HG02870 (cell line): ENCODE results near the gene AP3D1.
"Not testable (repeated sequence)": the region's sequence is repeated elsewhere in the genome, so short reads cannot be mapped to it uniquely, and the experiment has no call there.

ENCODE experiments used
- ATAC-seq: cut with Tn5 transposase; IDR thresholded peaks from one replicate; pipeline ENCODE4 v1.9.1; 2021; ENCODE audit warnings: mild to moderate bottlenecking, moderate library complexity; ENCODE audit not compliant: unreplicated experiment

AP3D1 gene

DNA sequence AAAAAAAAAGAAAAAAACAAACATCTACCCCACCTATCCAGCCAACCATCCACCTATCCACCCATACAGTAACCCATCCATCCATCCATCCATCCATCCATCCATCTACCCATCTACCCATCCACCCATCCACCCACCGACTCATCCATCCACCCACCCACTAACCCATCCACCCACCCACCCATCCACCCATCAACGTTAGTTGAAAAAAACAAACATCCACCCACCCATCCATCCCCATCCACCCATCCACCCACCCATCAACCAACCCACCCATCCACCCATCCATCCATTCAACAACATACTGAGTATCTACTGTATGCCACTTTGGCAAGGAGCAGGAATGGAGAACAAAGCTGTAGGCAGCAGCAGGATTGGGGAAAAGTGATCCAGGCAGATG lies 6.1 kb upstream of the AP3D1 start:
- no peak for ATAC-seq

DNA sequence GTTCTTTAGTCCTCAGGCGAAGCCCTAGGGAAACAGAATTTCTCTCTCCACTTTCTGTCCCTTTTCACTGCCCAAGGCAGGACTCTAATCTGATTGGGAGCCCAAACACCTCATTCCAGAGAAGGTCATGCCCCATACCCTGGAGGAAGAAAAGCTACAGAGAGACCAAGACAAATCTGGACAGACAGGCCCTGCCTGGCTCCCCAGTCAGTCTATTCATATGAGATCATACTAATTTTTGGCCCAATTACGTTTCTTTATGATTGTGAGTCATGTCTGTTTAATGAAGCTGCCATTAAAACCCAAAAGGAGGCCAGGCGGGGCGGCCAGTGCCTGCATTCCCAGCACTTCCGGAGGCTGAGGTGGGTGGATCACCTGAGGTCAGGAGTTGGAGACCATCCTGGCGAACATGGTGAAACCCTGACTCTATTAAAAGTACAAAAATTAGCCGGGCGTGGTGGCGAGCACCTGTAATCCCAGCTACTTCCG lies 3.3 kb upstream of the AP3D1 start:
- no peak for ATAC-seq

DNA sequence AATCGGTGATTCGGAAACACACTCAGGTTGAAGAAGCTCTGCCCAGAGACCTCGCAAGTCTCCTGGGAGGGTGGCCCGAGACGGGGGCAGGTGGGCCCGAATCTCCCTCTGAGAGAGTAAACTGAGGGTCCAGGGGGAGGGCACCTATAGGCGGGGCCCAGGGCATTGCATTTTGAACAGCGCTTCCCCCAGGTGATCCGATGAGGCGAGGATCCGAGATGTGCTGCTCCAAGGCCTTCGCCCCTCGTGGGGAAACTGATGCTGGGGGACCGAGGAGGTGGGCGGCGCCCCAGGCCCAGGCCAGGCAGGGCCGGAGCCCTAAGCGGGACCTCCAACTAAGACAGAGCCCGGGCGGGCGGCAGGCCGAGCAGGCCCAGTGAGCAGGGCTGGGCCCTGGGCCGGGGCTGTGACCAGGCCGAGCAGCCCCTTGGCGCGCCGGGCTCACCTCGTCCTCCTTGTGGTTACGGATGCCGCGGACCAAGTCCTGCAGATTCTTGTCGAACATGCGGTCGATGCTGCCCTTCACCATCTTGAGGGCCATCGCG lies 500 bp downstream of the AP3D1 start:
- no peak for ATAC-seq

DNA sequence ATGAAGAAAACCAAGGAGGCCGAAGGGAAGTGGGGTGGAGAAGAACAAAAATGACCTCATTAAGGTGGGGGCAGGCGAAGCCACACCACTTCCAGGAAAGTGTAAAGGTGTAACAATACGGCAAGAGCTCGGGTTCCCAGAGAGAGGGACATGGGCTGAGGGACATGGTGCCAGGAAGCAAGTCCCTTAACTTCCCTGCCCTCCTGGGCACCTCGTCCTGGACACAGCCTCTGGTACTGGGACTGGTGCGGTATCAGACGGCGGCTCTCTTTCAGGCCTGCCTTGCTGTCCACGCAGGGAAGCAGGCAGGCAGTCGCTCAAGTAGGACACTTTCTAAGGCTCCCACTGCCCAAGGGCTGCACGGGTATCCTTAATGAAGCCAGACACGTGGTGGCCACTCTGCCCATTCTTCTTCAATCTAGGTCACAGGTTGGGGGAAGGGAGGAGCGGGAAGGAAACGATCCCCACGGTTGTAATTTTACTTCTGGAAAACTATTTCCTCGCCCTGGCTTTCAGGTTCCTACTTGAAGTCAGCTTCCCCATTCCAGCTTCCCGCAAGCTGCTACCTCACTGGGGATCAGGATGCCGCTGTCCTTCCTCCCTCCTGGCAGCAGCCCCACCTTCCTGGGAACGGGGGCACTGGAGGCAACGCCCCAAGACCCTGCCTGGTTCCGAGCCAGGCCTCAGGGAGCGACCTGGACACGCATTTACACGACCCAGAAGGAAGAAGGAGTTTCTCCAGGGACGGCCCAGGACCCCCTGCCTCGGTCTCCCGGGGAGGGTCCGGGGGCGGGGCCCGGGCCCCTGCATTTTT lies 1.2 kb downstream of the AP3D1 start:
- no peak for ATAC-seq

DNA sequence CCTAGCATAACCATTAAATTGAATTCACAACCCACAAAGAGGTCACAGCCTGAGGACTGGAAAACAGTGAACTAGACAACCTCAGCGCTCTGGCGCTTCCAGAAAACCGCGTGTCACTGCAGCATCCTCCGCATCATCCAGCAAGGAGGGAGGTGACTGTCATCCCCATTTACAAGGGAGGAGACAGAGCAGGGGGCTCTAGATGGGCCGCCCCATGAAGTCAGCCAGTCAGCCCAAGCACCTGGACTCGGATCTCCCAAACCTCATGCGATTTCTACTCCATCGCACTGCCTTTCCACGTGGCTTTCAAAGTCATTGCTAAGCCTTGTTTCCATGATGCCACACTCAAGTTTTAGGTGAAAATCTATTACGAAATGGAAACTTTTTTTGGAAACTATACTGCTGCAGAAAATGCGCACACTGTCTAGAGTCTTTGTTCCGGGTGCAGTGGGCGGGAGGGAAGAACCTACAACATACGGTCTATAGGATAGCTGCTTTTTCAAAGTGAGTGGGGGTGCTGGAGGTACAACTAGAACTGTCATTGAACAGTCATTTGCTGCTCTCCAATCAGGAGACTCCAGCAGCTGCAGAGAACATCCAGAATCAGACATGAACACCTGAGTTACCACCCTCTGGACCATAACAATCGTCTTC lies 2.8 kb downstream of the AP3D1 start:
- no peak for ATAC-seq

DNA sequence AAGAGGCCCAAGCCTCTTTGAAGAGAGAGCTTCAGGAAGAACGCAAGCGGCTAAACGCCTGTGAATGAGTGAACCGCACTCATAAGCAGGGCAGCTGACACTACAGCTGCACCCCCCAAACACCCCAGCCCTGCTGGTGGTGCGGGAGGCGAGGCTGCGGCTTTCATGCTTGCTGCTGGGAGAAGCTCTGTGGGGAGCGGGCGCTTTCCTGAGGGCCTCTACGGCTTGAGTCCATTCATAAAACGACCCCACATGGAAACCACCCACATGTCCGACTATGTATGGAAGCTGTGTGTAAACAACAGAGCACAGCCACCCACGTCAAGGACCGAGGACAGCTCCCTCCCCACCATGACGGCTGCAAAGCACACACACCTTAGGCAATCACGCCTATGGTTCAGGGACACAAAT lies 5.5 kb downstream of the AP3D1 start:
- ATAC-seq = no peak

DNA sequence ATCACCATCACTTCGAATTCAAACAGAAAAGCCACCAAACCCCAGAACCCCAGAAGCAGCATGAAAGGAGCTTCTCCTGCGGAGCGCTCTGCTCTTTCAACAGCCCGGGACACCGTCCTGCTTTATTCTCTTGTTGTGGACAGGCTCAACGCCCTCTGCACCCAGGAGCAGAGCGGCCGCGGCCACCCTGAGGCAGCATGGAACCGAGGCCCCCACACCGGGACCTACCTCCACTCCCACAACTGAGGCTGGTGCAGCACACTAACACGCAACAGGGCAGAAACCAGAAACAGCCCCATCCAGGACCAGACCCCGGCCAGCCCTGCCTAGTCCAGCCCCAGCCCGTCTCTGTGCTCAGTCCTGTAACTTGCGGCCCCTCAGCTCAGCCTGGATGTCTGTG lies 7.2 kb downstream of the AP3D1 start:
- ATAC-seq = no peak

DNA sequence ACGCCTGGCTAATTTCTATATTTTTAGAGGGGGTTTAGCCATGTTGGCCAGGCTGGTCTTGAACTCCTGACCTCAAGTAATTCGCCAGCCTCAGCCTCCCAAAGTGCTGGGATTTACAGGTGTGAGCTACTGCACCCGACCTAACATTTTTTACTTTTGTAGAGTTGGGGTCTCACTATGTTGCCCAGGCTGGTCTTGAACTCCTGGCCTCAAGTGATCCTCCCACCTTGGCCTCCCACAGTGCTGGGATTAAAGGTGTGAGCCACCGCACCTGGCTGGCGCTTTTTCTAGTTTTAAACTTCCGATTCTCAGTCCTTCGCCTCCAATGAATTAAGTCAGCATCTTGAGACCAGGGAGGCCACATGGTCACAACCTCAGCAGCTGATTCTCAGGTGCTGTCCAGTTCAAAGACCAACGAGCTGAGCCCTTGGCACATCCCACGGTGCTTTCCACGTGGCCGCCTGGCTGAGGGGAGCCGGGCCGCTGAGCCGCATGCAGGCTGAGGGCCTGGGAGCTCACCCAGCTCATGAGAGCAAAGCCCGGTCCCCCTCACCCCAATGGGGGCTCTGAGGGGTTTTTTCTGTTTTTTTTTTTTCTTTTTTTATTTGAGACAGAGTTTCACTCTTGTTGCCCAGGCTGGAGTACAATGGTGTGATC lies 9.1 kb downstream of the AP3D1 start:
- no peak for ATAC-seq

DNA sequence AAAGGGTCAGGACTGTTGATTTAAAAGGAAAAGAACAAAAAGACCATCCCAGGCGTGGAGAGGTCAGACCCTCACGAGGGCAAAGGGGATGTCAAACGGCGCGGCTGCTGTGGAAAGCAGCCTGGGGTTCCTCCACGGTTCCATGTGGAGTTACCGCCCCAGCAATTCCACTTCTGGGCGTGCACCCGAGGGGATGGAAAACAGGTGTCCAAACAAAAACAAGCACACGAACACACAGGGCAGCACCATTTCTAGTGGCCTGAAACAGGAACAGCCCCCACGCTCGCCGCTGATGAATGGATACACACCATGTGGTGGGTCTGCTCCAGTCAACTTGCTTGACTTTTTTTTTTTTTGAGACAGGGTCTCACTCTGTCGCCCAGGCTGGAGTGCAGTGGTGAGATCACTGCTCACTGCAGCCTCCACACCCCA lies 11.2 kb downstream of the AP3D1 start:
- no peak for ATAC-seq

DNA sequence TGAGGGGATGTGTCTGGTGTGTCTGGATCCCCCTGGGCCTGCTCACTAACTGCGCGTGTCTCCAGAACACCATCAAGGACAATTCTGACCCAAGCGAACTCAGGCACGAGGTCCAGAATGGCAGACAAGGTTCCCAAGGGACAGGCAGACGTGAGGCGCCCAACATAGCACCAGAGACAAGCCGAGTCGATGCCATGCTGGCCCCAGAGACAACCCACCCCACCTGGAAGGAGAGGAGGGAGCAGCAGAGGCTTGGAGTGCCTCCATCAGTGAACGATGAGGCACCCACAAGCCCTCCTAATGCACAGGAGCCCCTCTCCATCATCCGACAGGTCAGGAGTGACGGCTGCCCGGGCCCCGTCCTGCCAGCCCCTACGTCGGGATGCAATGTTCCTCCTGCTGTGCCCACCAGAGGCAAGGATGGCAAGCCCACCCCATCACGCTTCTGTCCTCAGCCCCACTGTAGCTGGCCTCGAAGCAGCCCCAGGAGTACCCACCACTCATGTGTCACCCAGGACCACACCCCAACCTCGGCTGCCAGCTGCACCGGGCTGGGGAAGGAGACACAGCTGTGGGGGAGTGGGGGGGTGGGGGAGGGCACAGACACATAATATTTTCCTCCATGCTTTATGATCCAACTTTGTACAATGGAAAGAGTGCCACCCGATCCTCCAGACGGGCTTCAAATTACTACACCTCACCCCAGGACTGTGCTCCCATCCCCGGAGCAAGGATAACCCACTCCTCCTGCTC lies 11.8 kb downstream of the AP3D1 start:
- no peak for ATAC-seq

DNA sequence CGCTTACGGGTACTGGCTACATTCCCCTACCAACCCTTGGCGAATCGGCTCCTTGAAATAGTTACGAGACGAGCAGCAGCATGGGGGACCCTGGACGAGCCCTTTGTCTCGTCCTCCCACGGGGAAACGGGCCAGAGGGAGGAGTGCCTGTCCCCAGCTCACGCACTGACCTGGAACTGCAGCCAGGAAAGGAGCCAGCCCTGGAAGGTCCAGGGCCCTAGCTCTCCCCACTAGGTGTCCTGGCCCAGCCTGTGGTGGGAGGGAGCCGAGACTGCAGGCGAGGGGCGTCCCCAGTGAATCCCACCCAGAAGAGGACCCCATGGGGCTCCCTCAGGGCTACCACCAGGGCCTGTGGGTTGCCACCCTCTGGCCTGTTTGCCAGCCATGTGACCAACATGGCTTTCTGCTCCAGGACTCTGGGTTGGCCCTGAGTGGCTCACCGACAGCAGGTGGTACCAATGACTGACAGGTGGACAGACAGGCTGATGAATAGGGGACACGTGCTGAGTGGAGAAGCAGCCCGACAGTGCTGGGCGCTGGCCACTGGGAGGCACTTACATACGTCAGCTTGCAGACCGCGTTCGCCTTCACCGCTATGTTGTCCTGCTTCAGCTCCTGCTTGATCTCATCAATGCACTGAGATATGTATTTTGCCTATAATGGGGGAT lies 13.2 kb downstream of the AP3D1 start:
- ATAC-seq = no peak

DNA sequence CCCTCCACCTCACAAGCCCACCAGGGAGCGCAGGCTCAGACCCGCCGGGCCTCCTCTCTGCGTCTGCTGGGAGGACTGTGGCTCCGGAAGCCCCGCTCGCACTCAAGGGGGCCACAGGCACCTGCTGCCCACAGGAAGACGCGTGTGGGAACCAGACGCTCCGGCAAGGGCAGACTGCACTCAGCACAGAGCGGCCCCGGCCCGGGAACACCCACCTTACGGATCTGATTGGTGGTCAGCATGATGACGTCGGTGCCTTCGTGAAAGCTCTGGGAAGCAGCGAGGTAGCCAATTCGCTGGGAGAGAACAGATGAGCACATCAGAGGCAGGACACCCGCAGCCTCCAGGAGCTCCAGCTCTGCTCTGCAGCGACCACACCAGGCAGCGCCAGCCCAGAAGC lies 14.6 kb downstream of the AP3D1 start:
- ATAC-seq = no peak

DNA sequence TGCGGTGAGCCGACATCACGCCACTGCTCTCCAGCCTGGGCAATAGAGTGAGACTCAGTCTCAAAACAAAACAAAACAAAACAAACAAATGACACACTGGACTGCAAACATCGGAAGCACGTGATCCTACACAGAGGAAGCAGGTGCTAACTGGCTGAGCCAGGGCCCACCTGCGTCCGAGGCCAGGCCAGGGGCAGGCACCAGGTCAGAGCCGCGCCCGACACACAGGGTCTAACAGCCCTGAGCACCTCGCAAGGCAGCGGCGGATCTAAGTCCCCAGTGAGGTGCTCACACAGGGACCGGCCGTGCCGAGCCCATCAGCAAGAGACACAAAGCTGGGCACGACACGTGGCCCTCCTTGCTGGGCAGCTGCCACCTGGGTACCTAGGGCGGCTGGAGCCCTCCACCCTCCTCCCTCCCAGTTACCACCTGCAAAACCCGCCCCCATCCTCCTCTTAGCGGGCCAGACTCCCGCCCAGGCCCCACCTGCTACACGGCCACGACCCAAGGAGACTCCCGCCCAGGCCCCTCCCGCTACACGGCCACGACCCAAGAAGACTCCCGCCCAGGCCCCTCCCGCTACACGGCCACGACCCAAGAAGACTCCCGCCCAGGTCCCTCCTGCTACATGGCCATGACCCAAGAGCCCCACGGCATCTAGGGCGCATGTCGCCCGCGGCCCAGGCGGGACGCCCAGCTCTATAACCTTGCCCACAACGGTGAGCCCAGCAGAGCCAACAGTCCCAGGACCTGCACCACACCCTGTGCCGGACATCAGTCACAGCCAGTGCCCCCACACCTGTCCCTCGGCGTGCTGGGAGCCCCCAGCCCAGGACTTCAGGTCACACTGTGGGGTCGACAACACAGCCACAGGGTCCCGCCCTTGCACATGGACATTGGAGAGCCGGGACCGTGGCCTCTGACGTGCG lies 15.6 kb downstream of the AP3D1 start:
- ATAC-seq = no peak

DNA sequence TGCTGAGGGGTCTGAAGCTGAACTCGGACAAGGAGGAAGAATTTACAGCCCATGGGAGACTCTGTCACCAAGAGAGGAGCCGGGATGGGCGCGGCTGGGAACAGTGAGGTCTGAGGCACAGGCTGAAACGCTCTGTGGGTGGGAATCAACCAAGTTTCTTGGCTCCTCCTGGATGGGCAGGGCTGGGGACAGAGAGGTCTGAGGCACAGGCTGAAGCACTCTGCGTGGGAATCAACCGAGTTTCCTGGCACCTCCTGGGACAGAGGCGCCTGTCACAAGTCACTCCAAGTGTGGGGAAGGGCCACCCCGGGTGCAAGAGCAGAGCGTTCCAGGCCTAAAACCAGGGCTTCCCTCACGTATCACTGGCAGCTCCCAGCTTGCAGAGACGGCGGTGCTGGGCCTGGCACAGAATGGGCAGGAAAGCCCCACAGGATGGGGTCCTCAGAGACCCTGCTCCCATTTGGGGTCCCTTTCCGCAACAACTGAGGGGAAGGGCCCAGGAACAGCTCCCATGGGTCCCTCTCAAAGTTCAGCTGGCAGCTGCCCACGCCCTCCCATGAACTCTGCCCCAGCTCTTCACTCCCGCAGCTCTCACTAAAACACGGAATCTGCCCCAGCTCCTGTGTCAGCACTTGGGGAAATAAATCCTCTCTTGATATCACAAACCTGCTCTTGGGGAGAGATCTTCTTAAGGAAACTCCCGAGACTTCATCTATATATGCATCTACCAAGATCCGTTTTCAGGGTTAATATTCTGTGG lies 18.5 kb downstream of the AP3D1 start:
- ATAC-seq = no peak

DNA sequence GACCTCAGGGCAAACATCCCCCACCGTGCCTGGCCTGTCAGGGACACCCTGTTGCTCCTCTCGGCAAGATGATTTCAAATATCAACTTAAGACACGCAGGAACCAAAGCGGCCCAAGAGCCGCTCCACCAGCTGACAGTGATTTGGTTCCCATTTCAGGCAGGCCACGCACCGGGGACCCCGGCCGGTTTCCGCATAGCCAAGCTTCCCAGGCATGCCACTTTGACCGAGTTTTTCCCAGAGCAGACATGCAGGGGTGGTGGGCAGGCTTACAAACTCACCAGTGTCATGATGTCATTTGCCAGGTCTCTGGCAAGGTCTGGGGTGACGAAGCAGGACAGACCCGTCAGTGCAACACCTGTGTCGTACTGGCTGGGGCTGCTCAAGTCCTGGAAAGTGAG lies 19.2 kb downstream of the AP3D1 start:
- ATAC-seq = no peak

DNA sequence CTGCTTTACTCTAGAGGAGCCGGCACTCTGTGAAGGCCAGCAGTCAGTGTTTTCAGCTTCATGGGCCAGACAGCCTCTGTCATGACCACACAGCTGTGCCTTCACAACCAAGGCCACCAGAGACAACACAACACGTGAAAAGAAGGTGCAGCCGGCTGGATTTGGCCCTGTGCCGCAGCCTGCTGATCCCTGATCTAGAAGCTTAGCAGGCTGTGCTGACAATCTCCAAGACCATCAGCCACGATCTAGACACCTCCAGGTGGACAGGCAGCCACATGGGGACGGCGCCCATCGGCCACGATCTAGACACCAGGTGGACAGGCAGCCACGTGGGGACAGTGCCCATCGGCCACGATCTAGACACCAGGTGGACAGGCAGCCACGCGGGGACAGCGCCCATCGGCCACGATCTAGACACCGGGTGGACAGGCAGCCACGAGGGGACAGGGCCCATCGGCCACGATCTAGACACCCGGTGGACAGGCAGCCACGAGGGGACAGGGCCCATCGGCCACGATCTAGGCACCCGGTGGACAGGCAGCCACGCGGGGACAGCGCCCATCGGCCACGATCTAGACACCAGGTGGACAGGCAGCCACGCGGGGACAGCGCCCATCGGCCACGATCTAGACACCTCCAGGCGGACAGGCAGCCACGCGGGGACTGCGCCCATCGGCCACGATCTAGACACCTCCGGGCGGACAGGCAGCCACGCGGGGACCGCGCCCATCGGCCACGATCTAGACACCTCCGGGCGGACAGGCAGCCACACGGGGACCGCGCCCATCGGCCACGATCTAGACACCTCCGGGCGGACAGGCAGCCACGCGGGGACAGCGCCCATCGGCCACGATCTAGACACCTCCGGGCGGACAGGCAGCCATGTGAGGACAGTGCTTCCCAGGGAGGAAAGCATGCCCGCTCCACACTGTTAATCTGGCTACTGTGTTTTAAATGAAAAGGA lies 20.1 kb downstream of the AP3D1 start:
- not testable (repeated sequence) for ATAC-seq
